ENCODE data around the gene LY6G6C.

The LY6G6C gene

GRCh38 chr6:31730631-31731086 is 9.1 kb upstream of the LY6G6C start:
- H3K4me3 ChIP-seq (replicated peaks; ENCODE audit: insufficient read depth, low read length), result no peak overlapping the region
- no peaks in the 10 kb centered on the region for H3K27me3 ChIP-seq (ENCODE audit: insufficient read depth, poor library complexity, severe bottlenecking)
- H3K27ac ChIP-seq (replicated peaks), result no peak overlapping the region
- TF ChIP-seq GABPA (IDR thresholded peaks at IDR 0.05; ENCODE audit: low read depth) (no peak), REST (IDR thresholded peaks at IDR 0.05; ENCODE audit: insufficient replicate concordance, low read depth) (no peak)
- DNase-seq (ENCODE audit: low read depth in 1 of 2, low spot score in 1 of 2), result no peak

GRCh38 chr6:31729979-31730630 is 8.6 kb upstream of the LY6G6C start:
- Histone ChIP-seq H3K4me3 (replicated peaks; ENCODE audit: insufficient read depth, low read length) (peak overlapping the region; percentile 33), H3K27me3 (ENCODE audit: insufficient read depth, poor library complexity, severe bottlenecking) (no peaks in the 10 kb centered on the region), H3K27ac (replicated peaks) (peak overlapping the region; percentile 57)
- DNase-seq (ENCODE audit: low read depth in 1 of 2, low spot score in 1 of 2), result peak; percentile 57 to 58
- TF ChIP-seq GABPA (IDR thresholded peaks at IDR 0.05; ENCODE audit: low read depth), result no peak
- TF ChIP-seq REST (IDR thresholded peaks at IDR 0.05; ENCODE audit: insufficient replicate concordance, low read depth), result no peak
- peak; percentile 88 for TF ChIP-seq POLR2AphosphoS5 (IDR thresholded peaks at IDR 0.05; ENCODE audit: low read depth)

GRCh38 chr6:31729515-31729978 is 8.0 kb upstream of the LY6G6C start:
- Histone ChIP-seq H3K27me3 (ENCODE audit: insufficient read depth, poor library complexity, severe bottlenecking) (no peaks in the 10 kb centered on the region), H3K4me3 (replicated peaks; ENCODE audit: insufficient read depth, low read length) (peak overlapping the region; percentile 33), H3K27ac (replicated peaks) (peak overlapping the region; percentile 57)
- DNase-seq (ENCODE audit: low read depth in 1 of 2, low spot score in 1 of 2), result peak; percentile 72 to 83
- no peak for TF ChIP-seq POLR2AphosphoS5 (IDR thresholded peaks at IDR 0.05; ENCODE audit: low read depth)
- peak; percentile 49 for TF ChIP-seq CTCF (IDR thresholded peaks at IDR 0.05; ENCODE audit: insufficient read depth, low read length)
- TF ChIP-seq SPI1 (IDR thresholded peaks at IDR 0.05; ENCODE audit: borderline replicate concordance, low read depth), result no peak
- no peak for TF ChIP-seq GABPA (IDR thresholded peaks at IDR 0.05; ENCODE audit: low read depth)
- no peak for TF ChIP-seq REST (IDR thresholded peaks at IDR 0.05; ENCODE audit: insufficient replicate concordance, low read depth)

- no peak for DNase-seq (ENCODE audit: low read depth in 1 of 2, low spot score in 1 of 2)
- TF ChIP-seq REST (IDR thresholded peaks at IDR 0.05; ENCODE audit: insufficient replicate concordance, low read depth) (no peak), GABPA (IDR thresholded peaks at IDR 0.05; ENCODE audit: low read depth) (no peak), POLR2AphosphoS5 (IDR thresholded peaks at IDR 0.05; ENCODE audit: low read depth) (no peak), SPI1 (IDR thresholded peaks at IDR 0.05; ENCODE audit: borderline replicate concordance, low read depth) (no peak), CTCF (IDR thresholded peaks at IDR 0.05; ENCODE audit: insufficient read depth, low read length) (no peak)
- H3K4me3 ChIP-seq (replicated peaks; ENCODE audit: insufficient read depth, low read length), result peak within 1 kb of the TSS; percentile 33
- no peaks in the 10 kb centered on the region for H3K27me3 ChIP-seq (ENCODE audit: insufficient read depth, poor library complexity, severe bottlenecking)
- H3K27ac ChIP-seq (replicated peaks), result peak within 1 kb of the TSS; percentile 66
Measured at GRCh38 chr6:31728767-31729514, 7.4 kb upstream of the LY6G6C start, which contains the start of gene DDAH2. DDAH2 (minus strand) TSS chr6:31729299; CDS start chr6:31729161, 138 bp downstream.
